Karpas-422 (cell line): ENCODE data around the gene NHLRC2. TPM values are rescaled to one million over a fixed set of nuclear protein-coding genes. Genes with fewer than 3 reads are reported as not detected.
A peak's percentile ranks its signal among the peaks of the same experiment; 100 is the strongest.
"Not testable (repeated sequence)": the region's sequence is repeated elsewhere in the genome, so short reads cannot be mapped to it uniquely, and the experiment has no call there.

Experiments used
- DNase-seq: peaks from one replicate; pipeline ENCODE4 v3.0.0-alpha.2; 2015
- H2AFZ ChIP-seq: fragments of 200-600 bp; sonication (generic); 2 replicates; pipeline ENCODE4 v1.6.1; 2014; ENCODE audit warnings: antibody characterized with exemption, low read length, mixed read lengths
- H3K27ac ChIP-seq: fragments of 200-600 bp; sonication (generic); 2 replicates; pipeline ENCODE4 v1.5.1; 2014; ENCODE audit warnings: mild to moderate bottlenecking, low read length, moderate library complexity
- H3K27me3 ChIP-seq: fragments of 200-600 bp; sonication (generic); 2 replicates; pipeline ENCODE4 v1.6.1; 2014; ENCODE audit warnings: low read length, mixed read lengths
- H3K36me3 ChIP-seq: fragments of 200-600 bp; sonication (generic); 2 replicates; pipeline ENCODE4 v1.6.1; 2014; ENCODE audit warnings: low read length, mixed read lengths; ENCODE audit not compliant: insufficient read depth
- H3K4me1 ChIP-seq: fragments of 200-600 bp; sonication (generic); 2 replicates; pipeline ENCODE4 v1.6.1; 2014; ENCODE audit warnings: mild to moderate bottlenecking, low read length, mixed read lengths
- H3K4me2 ChIP-seq: fragments of 200-600 bp; sonication (generic); 2 replicates; pipeline ENCODE4 v1.6.1; 2014; ENCODE audit warnings: low read length, low read depth, mild to moderate bottlenecking; ENCODE audit not compliant: poor library complexity, severe bottlenecking
- H3K4me3 ChIP-seq: fragments of 200-600 bp; sonication (generic); 2 replicates; pipeline ENCODE4 v1.5.1; 2014; ENCODE audit warnings: mild to moderate bottlenecking, antibody characterized with exemption, low read length, mixed read lengths
- H3K79me2 ChIP-seq: fragments of 200-600 bp; sonication (generic); 2 replicates; pipeline ENCODE4 v1.6.1; 2014; ENCODE audit warnings: mild to moderate bottlenecking, low read length, mixed read lengths
- H3K9ac ChIP-seq: fragments of 200-600 bp; sonication (generic); 2 replicates; pipeline ENCODE4 v1.6.0; 2014; ENCODE audit warnings: low read length
- H3K9me2 ChIP-seq: fragments of 200-600 bp; sonication (generic), shearing (Covaris generic); replicated peaks from 2 replicates; pipeline ENCODE4 v1.6.0; 2014; ENCODE audit warnings: mild to moderate bottlenecking, low read length, moderate library complexity; ENCODE audit not compliant: insufficient read depth
- H3K9me3 ChIP-seq: fragments of 300-700, 200-600 bp; sonication (generic); 2 replicates; pipeline ENCODE4 v1.6.1; 2014; ENCODE audit warnings: low read length, mixed read lengths
- H4K20me1 ChIP-seq: fragments of 200-600 bp; sonication (generic); 2 replicates; pipeline ENCODE4 v1.6.1; 2014; ENCODE audit warnings: mild to moderate bottlenecking, antibody characterized with exemption, low read length, low read depth; ENCODE audit not compliant: insufficient read depth
- total RNA-seq: library from RNA; depleted of rRNA; stranded (reverse); fragments of >200 nt; shearing (Covaris generic); gene quantifications from 2 replicates; pipeline ENCODE4 v1.2.3, GENCODE V29; 2014; ENCODE audit warnings: low replicate concordance; rRNA removed

NHLRC2 gene
- total RNA-seq, result 14.7 and 21.9 TPM in 2 replicates

DNA sequence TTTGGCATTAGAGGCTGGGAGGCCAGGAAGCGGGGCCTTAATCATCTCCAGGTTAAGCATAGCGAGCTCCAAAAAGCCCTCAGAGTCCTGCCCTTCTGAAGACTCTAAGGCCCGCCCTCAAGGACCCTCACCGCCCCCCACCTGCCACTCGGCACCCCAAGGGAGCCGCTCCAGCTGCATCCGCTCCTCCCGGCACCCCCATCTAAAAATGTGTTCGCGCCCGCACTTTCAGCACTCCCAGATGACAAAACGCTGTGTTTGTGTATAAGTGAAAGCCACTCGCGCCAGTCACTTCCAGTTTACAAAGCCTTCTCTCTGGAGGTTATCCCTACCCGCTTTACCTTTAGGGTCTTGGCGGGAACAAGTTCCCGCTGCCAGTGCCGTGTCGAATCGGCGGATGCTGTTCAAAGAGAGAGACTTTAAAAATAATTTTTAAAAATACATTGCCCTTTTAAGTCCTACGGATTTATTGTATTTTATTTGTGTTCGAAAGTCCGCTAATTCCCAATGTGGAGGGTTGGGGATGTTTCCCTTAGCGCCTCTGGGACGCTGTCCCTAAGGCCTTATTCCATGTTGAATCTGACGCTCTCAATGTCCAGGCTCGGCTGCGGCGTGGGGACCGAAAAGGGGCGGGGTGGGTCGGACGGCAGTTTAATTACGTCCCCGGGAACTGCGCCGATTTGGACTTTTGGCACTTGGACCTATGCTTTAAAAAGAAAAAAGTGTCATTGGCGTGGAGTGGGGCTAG, at the start of gene NHLRC2, which contains the start of gene DCLRE1A:
TSS of gene NHLRC2 (plus strand) at position 649 of the 748 bp plus-strand sequence. CDS start 212 bp downstream, outside the sequence.
TSS of gene DCLRE1A (minus strand) at position 70 of the 748 bp plus-strand sequence. CDS start 900 bp downstream, outside the sequence.
- peak within 1 kb of the TSS; percentile 93 for H3K4me2 ChIP-seq
- H3K4me3 ChIP-seq, result peak within 1 kb of the TSS; percentile 87
- H3K79me2 ChIP-seq, result peaks cover 50% of the 10 kb centered on the region
- peak within 1 kb of the TSS; percentile 85 for H3K27ac ChIP-seq
- H3K27me3 ChIP-seq, result no peaks in the 10 kb centered on the region
- H3K9me3 ChIP-seq, result no peaks in the 10 kb centered on the region
- no peaks in the 10 kb centered on the region for H4K20me1 ChIP-seq
- H3K9ac ChIP-seq, result peak within 1 kb of the TSS; percentile 92
- H2AFZ ChIP-seq, result peak within 1 kb of the TSS; percentile 96
- peaks cover 60% of the 10 kb centered on the region for H3K4me1 ChIP-seq
- peaks cover 9% of the 10 kb centered on the region for H3K36me3 ChIP-seq
- no peaks in the 10 kb centered on the region for H3K9me2 ChIP-seq
- peak; percentile 93 for DNase-seq

DNA sequence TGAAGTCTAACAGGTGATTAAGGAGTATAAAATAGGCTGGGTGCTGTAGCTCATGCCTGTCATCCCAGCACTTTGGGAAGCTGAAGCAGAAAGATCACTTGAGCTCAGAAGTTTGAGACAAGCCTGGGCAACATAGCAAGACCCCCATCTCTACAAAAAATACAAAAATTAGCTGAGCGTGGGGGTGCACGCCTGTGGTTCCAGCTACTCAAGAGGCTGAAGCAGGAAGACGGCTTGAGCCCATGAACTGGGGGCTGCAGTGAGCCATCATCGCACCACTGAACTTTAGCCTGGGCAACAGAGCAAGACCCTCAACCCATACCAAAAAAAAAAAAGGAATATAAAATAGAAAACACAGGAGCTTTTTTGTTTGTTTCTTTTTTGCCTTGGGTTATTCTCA, 48.0 kb upstream of the NHLRC2 start:
- Histone ChIP-seq H4K20me1 (no peaks in the 10 kb centered on the region), H3K79me2 (no peaks in the 10 kb centered on the region), H3K27ac (no peak overlapping the region), H3K4me2 (no peak overlapping the region), H3K4me1 (no peaks in the 10 kb centered on the region), H3K4me3 (no peak overlapping the region), H3K9ac (no peak overlapping the region), H3K27me3 (no peaks in the 10 kb centered on the region), H3K9me3 (no peaks in the 10 kb centered on the region), H3K36me3 (no peaks in the 10 kb centered on the region), H3K9me2 (no peaks in the 10 kb centered on the region), H2AFZ (no peak overlapping the region)
- DNase-seq, result no peak

DNA sequence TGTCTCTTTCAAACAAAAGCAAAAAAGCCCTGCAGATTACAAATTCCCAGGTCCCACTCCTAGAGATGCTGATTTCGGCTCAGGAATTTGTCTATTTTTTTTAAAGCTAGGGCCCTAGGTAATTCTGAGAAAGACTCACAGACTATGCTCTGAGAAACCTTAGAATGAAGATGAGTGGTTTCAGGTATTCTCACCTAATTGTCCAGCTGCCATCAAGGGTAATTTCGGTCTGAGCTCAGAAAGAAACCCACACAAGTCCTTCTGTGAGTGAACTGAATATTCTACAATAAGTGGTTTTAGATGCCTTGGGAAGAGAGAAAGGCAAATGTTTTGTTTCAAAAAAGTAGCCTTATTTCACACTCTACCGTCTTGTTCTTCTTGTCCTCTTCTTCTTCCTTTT, 46.3 kb upstream of the NHLRC2 start:
- Histone ChIP-seq H3K27me3 (no peaks in the 10 kb centered on the region), H3K36me3 (no peaks in the 10 kb centered on the region), H3K9me2 (no peaks in the 10 kb centered on the region), H2AFZ (no peak overlapping the region), H4K20me1 (no peaks in the 10 kb centered on the region), H3K9me3 (no peaks in the 10 kb centered on the region), H3K9ac (no peak overlapping the region), H3K79me2 (no peaks in the 10 kb centered on the region), H3K4me1 (no peaks in the 10 kb centered on the region), H3K4me2 (no peak overlapping the region), H3K4me3 (no peak overlapping the region), H3K27ac (no peak overlapping the region)
- DNase-seq, result no peak

- H3K9me3 ChIP-seq, H4K20me1 ChIP-seq, H3K9me2 ChIP-seq, H3K4me3 ChIP-seq, H2AFZ ChIP-seq, H3K79me2 ChIP-seq, H3K36me3 ChIP-seq, H3K27me3 ChIP-seq, H3K4me1 ChIP-seq, H3K4me2 ChIP-seq, H3K9ac ChIP-seq, H3K27ac ChIP-seq, DNase-seq: not testable (repeated sequence)
Observed at GRCh38 chr10:113814700-113815099, 39.8 kb upstream of the NHLRC2 start.

- Histone ChIP-seq H4K20me1 (no peaks in the 10 kb centered on the region), H3K4me1 (no peaks in the 10 kb centered on the region), H3K9ac (no peak overlapping the region), H3K9me2 (no peaks in the 10 kb centered on the region), H3K9me3 (no peaks in the 10 kb centered on the region), H3K27ac (no peak overlapping the region), H3K27me3 (no peaks in the 10 kb centered on the region), H3K79me2 (no peaks in the 10 kb centered on the region), H3K4me2 (no peak overlapping the region), H3K4me3 (no peak overlapping the region), H2AFZ (no peak overlapping the region), H3K36me3 (no peaks in the 10 kb centered on the region)
- no peak for DNase-seq
Observed at GRCh38 chr10:113819989-113820388, 34.5 kb upstream of the NHLRC2 start.

- Histone ChIP-seq H2AFZ (no peak overlapping the region), H3K27ac (no peak overlapping the region), H3K36me3 (no peaks in the 10 kb centered on the region), H4K20me1 (no peaks in the 10 kb centered on the region), H3K9me2 (no peaks in the 10 kb centered on the region), H3K27me3 (no peaks in the 10 kb centered on the region), H3K4me3 (no peak overlapping the region), H3K4me1 (no peaks in the 10 kb centered on the region), H3K9me3 (no peaks in the 10 kb centered on the region), H3K9ac (no peak overlapping the region), H3K4me2 (no peak overlapping the region), H3K79me2 (no peaks in the 10 kb centered on the region)
- DNase-seq, result no peak
Observed at GRCh38 chr10:113820507-113820906, 34.0 kb upstream of the NHLRC2 start.

GRCh38 chr10:113821306-113821705, 33.2 kb upstream of the NHLRC2 start:
- not testable (repeated sequence) for H3K4me2 ChIP-seq, H3K9me2 ChIP-seq, H4K20me1 ChIP-seq, H3K4me1 ChIP-seq, DNase-seq, H3K79me2 ChIP-seq, H3K27me3 ChIP-seq, H3K36me3 ChIP-seq, H3K9me3 ChIP-seq, H2AFZ ChIP-seq, H3K9ac ChIP-seq, H3K4me3 ChIP-seq, H3K27ac ChIP-seq

DNA sequence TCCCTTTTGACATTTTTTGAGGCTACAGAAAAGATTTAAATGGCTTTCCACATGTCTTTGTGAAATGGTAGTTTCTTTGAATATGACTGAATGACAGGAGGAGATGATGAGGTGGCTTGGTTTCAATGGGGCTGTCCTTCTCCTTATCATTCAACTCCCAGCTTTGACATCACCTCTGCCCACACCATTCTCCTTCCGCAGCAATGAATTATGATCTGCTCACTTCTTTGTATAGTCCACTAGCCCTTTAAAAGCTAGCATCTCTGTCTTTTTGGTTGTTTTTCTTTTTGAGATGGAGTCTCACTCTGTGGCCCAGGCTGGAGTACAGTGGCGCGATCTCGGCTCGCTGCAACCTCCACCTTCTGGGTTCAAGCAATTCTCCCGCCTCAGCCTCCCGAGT, 32.3 kb upstream of the NHLRC2 start:
- H3K4me2 ChIP-seq, result no peak overlapping the region

More for the DNA sequence above, 32.3 kb upstream of the NHLRC2 start:
- no peaks in the 10 kb centered on the region for H3K27me3 ChIP-seq
- H4K20me1 ChIP-seq, result no peaks in the 10 kb centered on the region
- H3K27ac ChIP-seq, result no peak overlapping the region
- H3K36me3 ChIP-seq, result no peaks in the 10 kb centered on the region
- H3K4me3 ChIP-seq, result no peak overlapping the region
- H3K4me1 ChIP-seq, result no peaks in the 10 kb centered on the region
- H3K9me2 ChIP-seq, result no peaks in the 10 kb centered on the region
- H2AFZ ChIP-seq, result no peak overlapping the region
- no peak overlapping the region for H3K9ac ChIP-seq
- H3K9me3 ChIP-seq, result no peaks in the 10 kb centered on the region
- no peaks in the 10 kb centered on the region for H3K79me2 ChIP-seq
- no peak for DNase-seq
